CD4-positive, alpha-beta T cell (primary cell): ENCODE results near the gene CACUL1. TPM values are rescaled to one million over a fixed set of nuclear protein-coding genes. Genes with fewer than 3 reads are reported as not detected.

Source experiments
- ATAC-seq: fragments of 200-7000 bp; cut with Tn5 transposase; one replicate; pipeline ENCODE4 v1.10.0; 2022; ENCODE audit warnings: mild to moderate bottlenecking; ENCODE audit not compliant: poor library complexity
- CTCF ChIA-PET: fragments of 350-600 bp; sonication (Branson Sonifier 250); formaldehyde crosslinking; loops from one replicate; lab custom pipeline; 2021; ENCODE audit warnings: antibody characterized with exemption, inconsistent platforms; lab: Charles Lee
- POLR2A ChIA-PET: fragments of 350-600 bp; sonication (Branson Sonifier 250); formaldehyde crosslinking; loops from one replicate; lab custom pipeline; 2021; ENCODE audit warnings: antibody characterized with exemption, inconsistent platforms; lab: Charles Lee
- DNase-seq, 14 experiments: peaks; one replicate each; pipeline ENCODE4 v3.0.0-alpha.2; 2013 to 2020; ENCODE audit warnings: mixed read lengths in 2 of 14
- H3K27ac ChIP-seq, 2 donors: one replicate each; pipeline versions ENCODE4 v1.5.1 to v1.7.0; 2013; ENCODE audit warnings: low read length in 2 of 2, low read depth in 1 of 2, mild to moderate bottlenecking in 1 of 2
- H3K27me3 ChIP-seq, 2 experiments: 1 replicate in 1 of 2; 2 replicates in 1 of 2; pipeline versions ENCODE4 v1.6.1 to v1.7.0; 2013; ENCODE audit warnings: low read length in 2 of 2, control low read depth in 1 of 2, mild to moderate bottlenecking in 1 of 2, moderate library complexity in 1 of 2; ENCODE audit not compliant: insufficient read depth in 2 of 2, control insufficient read depth in 1 of 2
- H3K36me3 ChIP-seq: one replicate; pipeline ENCODE4 v1.6.1; 2013; ENCODE audit warnings: low read length, control low read depth; ENCODE audit not compliant: insufficient read depth
- H3K4me1 ChIP-seq: one replicate; pipeline ENCODE4 v1.6.1; 2013; ENCODE audit warnings: low read length, control low read depth; ENCODE audit not compliant: insufficient read depth
- H3K4me3 ChIP-seq: one replicate; pipeline ENCODE4 v1.5.1; 2013; ENCODE audit warnings: mild to moderate bottlenecking, low read length, moderate library complexity
- H3K9me3 ChIP-seq, 2 experiments: 1 replicate in 1 of 2; 2 replicates in 1 of 2; pipeline versions ENCODE4 v1.6.1 to v1.7.0; 2013; ENCODE audit warnings: low read length in 2 of 2, mild to moderate bottlenecking in 2 of 2, control low read depth in 1 of 2, moderate library complexity in 1 of 2; ENCODE audit not compliant: control insufficient read depth in 1 of 2, insufficient read depth in 1 of 2
- H3K27ac Mint-ChIP-seq: one replicate; pipeline ENCODE4 v1.8.0; 2020; ENCODE audit warnings: mixed read lengths
- H3K27me3 Mint-ChIP-seq: one replicate; pipeline ENCODE4 v1.8.0; 2021; ENCODE audit warnings: mixed read lengths
- H3K36me3 Mint-ChIP-seq: one replicate; pipeline ENCODE4 v1.8.0; 2021; ENCODE audit warnings: low read depth, mixed read lengths
- H3K4me1 Mint-ChIP-seq: one replicate; pipeline ENCODE4 v1.8.0; 2021; ENCODE audit warnings: low read depth, mixed read lengths
- H3K4me3 Mint-ChIP-seq: one replicate; pipeline ENCODE4 v1.8.0; 2020; ENCODE audit warnings: mild to moderate bottlenecking, mixed read lengths
- H3K9me3 Mint-ChIP-seq: one replicate; pipeline ENCODE4 v1.8.0; 2020; ENCODE audit warnings: mixed read lengths
- intact Hi-C, 2 experiments: fragments of 100-400 bp; cut with DNase I in 1 of 2; cut with micrococcal nuclease in 1 of 2; formaldehyde crosslinking; loops; one replicate each; pipeline versions ENCODE4 v1.15.1 to v1.9.0; 2023 to 2025; cut with DNase I, micrococcal nuclease
- total RNA-seq, 174 experiments: library from RNA in 2 of 174; stranded (reverse) in 2 of 174; gene quantifications; one replicate each; pipeline ENCODE4 v1.2.3 and lab custom pipeline; 2021 to 2026
- TF ChIP-seq, protein P1 (sequence below): fragments of 200-600 bp; IDR thresholded peaks from one replicate; pipeline ENCODE4 v1.8.0; 2022; ENCODE audit warnings: antibody characterized with exemption, mild to moderate bottlenecking

The CACUL1 gene
- total RNA-seq, 2 experiments from 2014 or later: 36.7 to 37.4 TPM

DNA sequence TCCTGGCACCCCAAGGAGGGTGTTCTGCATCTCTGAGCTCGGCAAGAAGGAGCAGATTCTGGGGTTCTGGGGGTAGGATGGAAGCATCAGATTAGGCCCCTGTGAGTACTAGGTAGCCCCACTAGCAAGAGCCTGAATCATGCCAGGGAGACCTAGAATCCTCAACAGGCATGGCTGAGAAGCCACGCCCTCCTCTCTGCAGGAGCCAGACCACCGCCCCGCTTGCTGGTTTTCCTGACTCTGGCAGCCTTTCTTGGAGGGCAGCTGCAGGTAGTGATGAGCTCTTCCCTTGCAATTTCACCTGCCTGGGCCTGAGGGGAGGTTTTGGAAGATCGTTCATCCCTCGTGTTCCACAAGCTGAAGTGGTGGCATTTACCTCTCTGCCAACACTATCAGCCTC, 90.4 kb downstream of the CACUL1 start:
- TF ChIP-seq, protein P1, sequence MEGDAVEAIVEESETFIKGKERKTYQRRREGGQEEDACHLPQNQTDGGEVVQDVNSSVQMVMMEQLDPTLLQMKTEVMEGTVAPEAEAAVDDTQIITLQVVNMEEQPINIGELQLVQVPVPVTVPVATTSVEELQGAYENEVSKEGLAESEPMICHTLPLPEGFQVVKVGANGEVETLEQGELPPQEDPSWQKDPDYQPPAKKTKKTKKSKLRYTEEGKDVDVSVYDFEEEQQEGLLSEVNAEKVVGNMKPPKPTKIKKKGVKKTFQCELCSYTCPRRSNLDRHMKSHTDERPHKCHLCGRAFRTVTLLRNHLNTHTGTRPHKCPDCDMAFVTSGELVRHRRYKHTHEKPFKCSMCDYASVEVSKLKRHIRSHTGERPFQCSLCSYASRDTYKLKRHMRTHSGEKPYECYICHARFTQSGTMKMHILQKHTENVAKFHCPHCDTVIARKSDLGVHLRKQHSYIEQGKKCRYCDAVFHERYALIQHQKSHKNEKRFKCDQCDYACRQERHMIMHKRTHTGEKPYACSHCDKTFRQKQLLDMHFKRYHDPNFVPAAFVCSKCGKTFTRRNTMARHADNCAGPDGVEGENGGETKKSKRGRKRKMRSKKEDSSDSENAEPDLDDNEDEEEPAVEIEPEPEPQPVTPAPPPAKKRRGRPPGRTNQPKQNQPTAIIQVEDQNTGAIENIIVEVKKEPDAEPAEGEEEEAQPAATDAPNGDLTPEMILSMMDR: no peak
- ATAC-seq (no peak), DNase-seq (no peak)
- Histone ChIP-seq H3K4me3 (no peak overlapping the region), H3K4me1 (peaks cover 42% of the 10 kb centered on the region), H3K27me3 (no peaks in the 10 kb centered on the region), H3K27ac (no peak overlapping the region), H3K9me3 (peaks cover 0 to 8% of the 10 kb centered on the region in 2 experiments), H3K36me3 (no peaks in the 10 kb centered on the region)
- ChIA-PET POLR2A (interaction anchor here (1.0 to 1.3 kb wide), 2 partner anchors 10 to 42 kb away, joined by 3 read pairs; no protein-coding TSS in a partner anchor), CTCF (no interaction called here)
- Mint-ChIP-seq H3K4me1 (peaks cover 76% of the 10 kb centered on the region), H3K27ac (peak overlapping the region; percentile 82), H3K4me3 (no peak overlapping the region), H3K36me3 (peaks cover 16% of the 10 kb centered on the region), H3K27me3 (no peaks in the 10 kb centered on the region), H3K9me3 (peaks cover 16% of the 10 kb centered on the region)
- intact Hi-C loops: loop anchor here in 1 of 2 experiments (5.0 kb wide), 1 partner anchor 33 kb away; no protein-coding TSS in a partner anchor

- peaks cover 19% of the 10 kb centered on the region for H3K36me3 Mint-ChIP-seq
- no peaks in the 10 kb centered on the region for H3K36me3 ChIP-seq
- DNase-seq (no peak), ATAC-seq (no peak)
- intact Hi-C loops: loop anchor here in 1 of 2 experiments (5.0 kb wide), 1 partner anchor 34 kb away; no protein-coding TSS in a partner anchor
- H3K27me3 ChIP-seq: no peaks in the 10 kb centered on the region
- H3K9me3 ChIP-seq: peaks cover 0 to 8% of the 10 kb centered on the region in 2 experiments
- H3K27me3 Mint-ChIP-seq: no peaks in the 10 kb centered on the region
- peak overlapping the region; percentile 82 for H3K27ac Mint-ChIP-seq
- ChIA-PET CTCF (no interaction called here), POLR2A (interaction anchor here (0.9 to 1.8 kb wide), 3 partner anchors 11 to 35 kb away, joined by 4 to 7 read pairs (median 5); no protein-coding TSS in a partner anchor)
- H3K4me1 Mint-ChIP-seq: peaks cover 75% of the 10 kb centered on the region
- TF ChIP-seq, protein P1: no peak
- no peak overlapping the region for H3K4me3 ChIP-seq
- peak overlapping the region; percentile 18 for H3K4me3 Mint-ChIP-seq
- peaks cover 42% of the 10 kb centered on the region for H3K4me1 ChIP-seq
- no peak overlapping the region for H3K27ac ChIP-seq
- peaks cover 16% of the 10 kb centered on the region for H3K9me3 Mint-ChIP-seq
These were observed 91.6 kb downstream of the CACUL1 start for GRCh38 chr10:118663176-118663575.

DNA sequence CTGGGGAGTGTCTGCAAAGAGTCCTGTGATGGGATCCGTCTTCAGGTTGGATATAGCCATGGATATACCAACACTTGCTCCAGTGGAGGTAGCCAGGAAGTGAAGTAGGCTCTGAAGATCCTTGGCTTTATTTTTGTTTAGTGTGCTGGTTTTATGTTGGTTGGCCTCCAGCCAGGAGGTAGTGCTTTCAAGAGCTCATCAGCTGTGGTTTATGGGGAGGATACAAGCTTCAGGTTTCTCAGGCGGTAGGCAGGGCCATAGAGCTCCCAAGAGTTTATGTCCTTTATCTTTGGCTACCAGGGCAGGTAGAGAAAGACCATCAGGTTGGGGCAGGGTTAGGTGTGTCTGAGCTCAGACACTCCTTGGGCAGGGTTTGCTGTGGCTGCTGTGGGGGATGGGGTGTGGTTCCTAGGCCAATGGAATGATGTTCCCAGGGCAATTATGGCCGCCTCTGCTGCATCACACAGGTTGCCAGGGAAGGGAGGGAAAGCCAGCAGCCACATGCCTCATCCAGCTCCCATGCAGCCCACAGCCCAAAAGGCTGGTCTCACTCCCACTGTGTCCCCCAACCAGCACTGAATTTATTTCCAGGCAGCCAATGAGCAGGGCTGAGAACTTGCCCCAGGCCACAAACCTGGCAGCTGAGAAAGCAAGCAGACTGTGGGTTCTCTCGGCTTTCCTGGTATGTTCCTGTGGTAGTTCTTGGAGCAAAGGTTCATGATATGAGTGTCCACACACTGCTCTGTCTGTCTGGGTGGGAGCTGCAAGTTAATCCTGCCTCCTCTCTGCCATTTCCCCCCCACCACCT, 92.3 kb downstream of the CACUL1 start:
- intact Hi-C loops: loop anchor here in 1 of 2 experiments (5.0 kb wide), 1 partner anchor 35 kb away; no protein-coding TSS in a partner anchor
- H3K27me3 Mint-ChIP-seq: no peaks in the 10 kb centered on the region
- TF ChIP-seq, protein P1: no peak
- POLR2A ChIA-PET: interaction anchor here (0.9 to 1.8 kb wide), 3 partner anchors 10 to 36 kb away, joined by 4 to 7 read pairs (median 5); no protein-coding TSS in a partner anchor
- Histone ChIP-seq H3K27ac (no peak overlapping the region), H3K4me1 (peaks cover 44% of the 10 kb centered on the region), H3K27me3 (no peaks in the 10 kb centered on the region), H3K36me3 (no peaks in the 10 kb centered on the region), H3K9me3 (peaks cover 0 to 8% of the 10 kb centered on the region in 2 experiments), H3K4me3 (no peak overlapping the region)
- CTCF ChIA-PET: no interaction called here
- ATAC-seq (peak; percentile 66), DNase-seq (peak in 8 of 14 experiments; percentile 13 to 67 (median 39))
- peaks cover 77% of the 10 kb centered on the region for H3K4me1 Mint-ChIP-seq
- H3K4me3 Mint-ChIP-seq: peak overlapping the region; percentile 77
- H3K27ac Mint-ChIP-seq: peak overlapping the region; percentile 82
- peaks cover 16% of the 10 kb centered on the region for H3K9me3 Mint-ChIP-seq
- H3K36me3 Mint-ChIP-seq: peaks cover 24% of the 10 kb centered on the region
